ENCODE measurements around the gene FBXL17.

DNA sequence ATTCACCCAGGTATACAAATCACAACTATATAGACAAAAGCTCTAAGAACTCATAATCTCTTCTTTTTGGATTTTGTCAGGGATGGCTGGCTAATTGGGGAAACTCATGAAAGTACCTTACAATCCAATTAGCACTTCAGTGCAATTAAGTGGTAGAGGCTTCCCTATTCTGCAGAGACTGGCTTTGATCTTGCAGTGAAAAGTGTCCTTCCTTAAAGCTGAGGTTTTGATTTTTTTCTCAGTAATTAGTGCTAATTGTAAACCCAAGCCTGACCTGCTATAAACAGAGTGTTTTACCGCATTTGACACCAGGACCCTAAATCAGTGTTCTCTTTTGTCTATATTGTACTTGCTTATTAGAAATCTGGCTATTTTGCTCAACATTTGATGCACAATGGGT lies 417.2 kb downstream of the FBXL17 start:
- no peak for TF ChIP-seq REST (IDR thresholded peaks at IDR 0.05; ENCODE audit: borderline replicate concordance in 1 of 2, low read depth in 1 of 2, low read length in 2 of 2)
- no peak for TF ChIP-seq MXI1 (IDR thresholded peaks at IDR 0.05; ENCODE audit: borderline replicate concordance, low read depth, low read length)
- no peak for TF ChIP-seq FLYWCH1 (CRISPR knock-in tag; IDR thresholded peaks at IDR 0.05)
- TF ChIP-seq, protein P1, sequence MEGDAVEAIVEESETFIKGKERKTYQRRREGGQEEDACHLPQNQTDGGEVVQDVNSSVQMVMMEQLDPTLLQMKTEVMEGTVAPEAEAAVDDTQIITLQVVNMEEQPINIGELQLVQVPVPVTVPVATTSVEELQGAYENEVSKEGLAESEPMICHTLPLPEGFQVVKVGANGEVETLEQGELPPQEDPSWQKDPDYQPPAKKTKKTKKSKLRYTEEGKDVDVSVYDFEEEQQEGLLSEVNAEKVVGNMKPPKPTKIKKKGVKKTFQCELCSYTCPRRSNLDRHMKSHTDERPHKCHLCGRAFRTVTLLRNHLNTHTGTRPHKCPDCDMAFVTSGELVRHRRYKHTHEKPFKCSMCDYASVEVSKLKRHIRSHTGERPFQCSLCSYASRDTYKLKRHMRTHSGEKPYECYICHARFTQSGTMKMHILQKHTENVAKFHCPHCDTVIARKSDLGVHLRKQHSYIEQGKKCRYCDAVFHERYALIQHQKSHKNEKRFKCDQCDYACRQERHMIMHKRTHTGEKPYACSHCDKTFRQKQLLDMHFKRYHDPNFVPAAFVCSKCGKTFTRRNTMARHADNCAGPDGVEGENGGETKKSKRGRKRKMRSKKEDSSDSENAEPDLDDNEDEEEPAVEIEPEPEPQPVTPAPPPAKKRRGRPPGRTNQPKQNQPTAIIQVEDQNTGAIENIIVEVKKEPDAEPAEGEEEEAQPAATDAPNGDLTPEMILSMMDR (CRISPR knock-in tag; IDR thresholded peaks at IDR 0.05): no peak
- no peak for TF ChIP-seq JUNB (CRISPR knock-in tag; IDR thresholded peaks at IDR 0.05; ENCODE audit: borderline replicate concordance)
- no peak for TF ChIP-seq AKNA (CRISPR knock-in tag; IDR thresholded peaks at IDR 0.05; ENCODE audit: borderline replicate concordance)
